HepG2 (cell line): ENCODE data around the gene KRT40. TPM values are rescaled to one million over a fixed set of nuclear protein-coding genes. Genes with fewer than 3 reads are reported as not detected.

Experiments
- ATAC-seq: fragments of 200-7000 bp; cut with Tn5 transposase; 3 replicates; pipeline ENCODE4 v1.9.1; 2020; ENCODE audit warnings: mild to moderate bottlenecking, moderate library complexity
- BruUV-seq: library from RNA; stranded (reverse); fragments of 400-500 nt; replicated peaks from 2 replicates; lab custom pipeline; 2021; lab: Mats Ljungman, UMichigan
- CTCF ChIA-PET: fragments of 300-600 bp; formaldehyde crosslinking; extraction: SDS; loops from one replicate; lab custom pipeline; 2021; ENCODE audit warnings: low total read pairs, inconsistent platforms, low intra/inter-chr PET ratio; lab: Yijun Ruan, JAX
- POLR2A ChIA-PET: fragments of 350-600 bp; sonication (Branson Sonifier 250); formaldehyde crosslinking; loops from one replicate; lab custom pipeline; 2020; ENCODE audit warnings: antibody characterized with exemption, inconsistent platforms; lab: Yijun Ruan, JAX
- DNase-seq: peaks from one replicate; pipeline ENCODE4 v3.0.0-alpha.2; 2015; ENCODE audit warnings: low spot score
- FAIRE-seq: peaks from 3 replicates; lab custom pipeline; 2011; peaks lifted over from hg19 to GRCh38; lab: Jason Lieb, UNC
- H2AFZ ChIP-seq: one replicate; pipeline ENCODE4 v1.6.1; 2011; ENCODE audit warnings: low read length, inconsistent platforms
- H3K27ac ChIP-seq: fragments of 300-600 bp; 3 replicates; pipeline ENCODE4 v1.8.0; 2011; ENCODE audit warnings: mixed run types, mild to moderate bottlenecking, mixed read lengths, low read length, inconsistent platforms; ENCODE audit not compliant: insufficient read depth; ENCODE audit errors: extremely low read length
- H3K27me3 ChIP-seq, 2 experiments: fragments of 200-600 bp in 1 of 2; 2 replicates in 1 of 2; 3 replicates in 1 of 2; pipeline versions ENCODE4 v1.6.0 to v1.8.0; 2011; ENCODE audit warnings: low read length in 2 of 2, mild to moderate bottlenecking in 2 of 2, moderate library complexity in 2 of 2, inconsistent platforms in 1 of 2; ENCODE audit not compliant: insufficient read depth in 2 of 2, control insufficient read depth in 1 of 2
- H3K36me3 ChIP-seq, 2 experiments: fragments of 200-600 bp in 1 of 2; replicated peaks in 1 of 2; 2 replicates in 1 of 2; 3 replicates in 1 of 2; pipeline versions ENCODE4 v1.5.1 to v1.8.0; 2011; ENCODE audit warnings: low read length in 2 of 2, inconsistent platforms in 1 of 2; ENCODE audit not compliant: insufficient read depth in 2 of 2, control insufficient read depth in 1 of 2
- H3K4me1 ChIP-seq: 2 replicates; pipeline ENCODE4 v1.5.1; 2012; ENCODE audit warnings: low read length, inconsistent platforms; ENCODE audit not compliant: insufficient read depth
- H3K4me2 ChIP-seq: 2 replicates; pipeline ENCODE4 v1.6.0; 2011; ENCODE audit warnings: low read depth, low read length, inconsistent platforms
- H3K4me3 ChIP-seq, 3 experiments: fragments of 200-600 bp in 1 of 3; sonication (generic), shearing (Covaris generic) in 1 of 3; replicated peaks in 1 of 3; 2 replicates each; pipeline ENCODE4 v1.5.1; 2011 to 2016; ENCODE audit warnings: low read length in 3 of 3, inconsistent platforms in 2 of 3, low read depth in 2 of 3, mild to moderate bottlenecking in 2 of 3, control low read depth in 1 of 3, mixed read lengths in 1 of 3; ENCODE audit not compliant: insufficient read depth in 1 of 3
- H3K79me2 ChIP-seq: one replicate; pipeline ENCODE4 v1.6.1; 2011; ENCODE audit warnings: low read length, inconsistent platforms; ENCODE audit not compliant: insufficient read depth
- H3K9ac ChIP-seq: 2 replicates; pipeline ENCODE4 v1.6.0; 2011; ENCODE audit warnings: mild to moderate bottlenecking, low read depth, low read length, inconsistent platforms; ENCODE audit not compliant: insufficient read depth
- H3K9me3 ChIP-seq: 2 replicates; pipeline ENCODE4 v1.5.1; 2012; ENCODE audit warnings: mild to moderate bottlenecking, low read length
- H4K20me1 ChIP-seq: 2 replicates; pipeline ENCODE4 v1.6.0; 2011; ENCODE audit warnings: inconsistent platforms, mild to moderate bottlenecking, low read length, moderate library complexity; ENCODE audit not compliant: insufficient read depth
- ETV5 ChIP-seq: IDR thresholded peaks from 2 replicates; pipeline ENCODE4 v1.6.1; 2018; ENCODE audit warnings: missing biosample characterization, missing genetic modification reagents, inconsistent platforms, borderline replicate concordance
- GRHL1 ChIP-seq: sonication (generic); formaldehyde crosslinking; conservative IDR thresholded peaks from 2 replicates; pipeline ENCODE4 v1.8.0; 2022; ENCODE audit warnings: missing genetic modification reagents
- HNRNPL ChIP-seq: fragments of 200-400 bp; formaldehyde crosslinking; IDR thresholded peaks from 2 replicates; pipeline ENCODE4 v1.6.1; 2017; ENCODE audit warnings: mild to moderate bottlenecking, low read depth, low read length
- JUND ChIP-seq: sonication (generic); formaldehyde crosslinking; IDR thresholded peaks from 2 replicates; pipeline ENCODE4 v1.8.0; 2022; ENCODE audit warnings: mild to moderate bottlenecking, missing genetic modification reagents
- PAXIP1 ChIP-seq: sonication (generic); formaldehyde crosslinking; conservative IDR thresholded peaks from 2 replicates; pipeline ENCODE4 v1.4.0; 2020; ENCODE audit warnings: mild to moderate bottlenecking, missing genetic modification reagents, moderate library complexity
- RBM22 ChIP-seq: fragments of 200-400 bp; formaldehyde crosslinking; optimal IDR thresholded peaks from 2 replicates; pipeline ENCODE3; 2017; ENCODE audit warnings: mild to moderate bottlenecking, low read length, moderate library complexity
- SCMH1 ChIP-seq: sonication (generic); formaldehyde crosslinking; IDR thresholded peaks from 2 replicates; pipeline ENCODE4 v1.9.0; 2021; ENCODE audit warnings: missing genetic modification reagents, mild to moderate bottlenecking, borderline replicate concordance
- ZFP91 ChIP-seq: sonication (generic); formaldehyde crosslinking; IDR thresholded peaks from 2 replicates; pipeline ENCODE4 v1.9.0; 2022; ENCODE audit warnings: missing genetic modification reagents, mild to moderate bottlenecking, borderline replicate concordance
- ZNF256 ChIP-seq: sonication (generic); formaldehyde crosslinking; conservative IDR thresholded peaks from 2 replicates; pipeline ENCODE4 v1.4.0; 2020; ENCODE audit warnings: missing genetic modification reagents
- ZNF275 ChIP-seq: sonication (generic); formaldehyde crosslinking; IDR thresholded peaks from 2 replicates; pipeline ENCODE4 v1.8.0; 2022; ENCODE audit warnings: missing genetic modification reagents, mild to moderate bottlenecking, inconsistent platforms, borderline replicate concordance
- ZNF282 ChIP-seq: fragments of 450-650 bp; IDR thresholded peaks from 2 replicates; pipeline ENCODE4 v1.6.1; 2018; ENCODE audit not compliant: partially characterized antibody
- ZNF883 ChIP-seq: sonication (generic); formaldehyde crosslinking; IDR thresholded peaks from 2 replicates; pipeline ENCODE4 v1.5.1; 2020; ENCODE audit warnings: mild to moderate bottlenecking, missing genetic modification reagents; ENCODE audit errors: not compliant biosample characterization
- WGBS: methylation state at CpG from one replicate; pipeline ENCODE4 v1.1.6; 2017; ENCODE audit warnings: low lambda C conversion rate; 5-methylcytosine and 5-hydroxymethylcytosine counted together
- in situ Hi-C: cut with HindIII; loops from 2 replicates; pipeline ENCODE4 v1.10.0; 2017; ENCODE audit warnings: low pct_unique_long_range_greater_than_20kb; ENCODE audit not compliant: extremely low pct_ligation_motif_present
- intact Hi-C: fragments of 100-400 bp; cut with micrococcal nuclease; formaldehyde crosslinking; loops from one replicate; pipeline ENCODE4 v1.10.0; 2022; ENCODE audit not compliant: unreplicated experiment
- polyA plus RNA-seq, 8 experiments: library from polyadenylated mRNA; depleted of rRNA in 3 of 8; stranded (reverse) in 7 of 8; unstranded in 1 of 8; fragments of >200 nt; fragmentation: Illumina TruSeq in 4 of 8; extraction: Trizol in 4 of 8; gene quantifications; 2 replicates each; pipeline versions ENCODE4 v1.2.1 to v1.2.3, GENCODE V29; 2011 to 2016; ENCODE audit warnings: low read depth in 4 of 8, missing spikeins in 1 of 8, mixed read lengths in 1 of 8; ENCODE audit not compliant: insufficient read depth in 1 of 8
- total RNA-seq, 5 experiments: library from RNA; depleted of rRNA; stranded (reverse); fragments of >200 nt; fragmentation: Illumina TruSeq; extraction: Trizol; gene quantifications; 2 replicates each; pipeline ENCODE4 v1.2.3, GENCODE V29; 2016; ENCODE audit warnings: low read depth in 1 of 5

Gene KRT40
- total and polyA plus RNA-seq, 2 of the 13 experiments (the other 11 are each of a cell fraction or from before 2014, with no cell fraction given), result not detected

GRCh38 chr17:41029633-41030245 is 45.6 kb upstream of the KRT40 start, which contains the start of gene KRTAP1-4:
Gene KRTAP1-4 (minus strand): TSS chr17:41030195. CDS start chr17:41030078, 117 bp downstream.
- H4K20me1 ChIP-seq, result no peaks in the 10 kb centered on the region
- no peak for ATAC-seq
- no peaks in the 10 kb centered on the region; a peak in 1 of 5 replicates for H3K27me3 ChIP-seq
- in situ Hi-C loops, result no loop called here
- DNase-seq, result no peak
- H3K4me3 ChIP-seq, result no peak within 1 kb of the TSS
- H3K27ac ChIP-seq, result no peak within 1 kb of the TSS
- ChIA-PET CTCF (no interaction called here), POLR2A (no interaction called here)
- H3K4me1 ChIP-seq, result no peaks in the 10 kb centered on the region
- no peaks in the 10 kb centered on the region for H3K9me3 ChIP-seq
- H2AFZ ChIP-seq, result no peak within 1 kb of the TSS
- intact Hi-C loops, result no loop called here
- no peak within 1 kb of the TSS for H3K9ac ChIP-seq
- no peak within 1 kb of the TSS for H3K4me2 ChIP-seq
- no peak for FAIRE-seq
- H3K79me2 ChIP-seq, result no peaks in the 10 kb centered on the region
- H3K36me3 ChIP-seq, result no peaks in the 10 kb centered on the region
- BruUV-seq, result no TSS peak
- WGBS, result 70% methylated on average over 6 of the region's 12 CpGs
- TF ChIP-seq SCMH1 (CRISPR knock-in tag) (no peak), RBM22 (no peak), ZFP91 (CRISPR knock-in tag) (no peak), PAXIP1 (CRISPR knock-in tag) (no peak), HNRNPL (no peak), JUND (CRISPR knock-in tag) (no peak), ETV5 (no peak), ZNF883 (CRISPR knock-in tag) (no peak), GRHL1 (CRISPR knock-in tag) (no peak), ZNF275 (CRISPR knock-in tag) (no peak), ZNF282 (no peak), ZNF256 (CRISPR knock-in tag) (no peak)
